ENCODE measurements around the gene ZHX3. TPM values are rescaled to one million over a fixed set of nuclear protein-coding genes. Genes with fewer than 3 reads are reported as not detected.

Gene ZHX3
- total and polyA plus RNA-seq, 10 donors = 1.6 to 26.7 (median 12.3) TPM

GRCh38 chr20:41327178-41327577 is 9.6 kb upstream of the ZHX3 start:
- 86 to 95% (median 88%) methylated on average over 5 of the region's 5 CpGs for WGBS, 5 donors
- Histone ChIP-seq H3K9me3 (no peaks in the 10 kb centered on the region), H3K4me3 (no peak overlapping the region), H3K27ac (no peak overlapping the region), H3K36me3 (no peaks in the 10 kb centered on the region), H3K4me1 (peaks cover 10 to 21% (median 17%) of the 10 kb centered on the region in 6 donors), H3K27me3 (replicated peaks in 1 of 7) (no peaks in the 10 kb centered on the region)
- TF ChIP-seq CTCF (IDR thresholded peaks at IDR 0.05 in 8 of 11, conservative IDR thresholded peaks at IDR 0.05 in 3 of 11) (no peak), POLR2A (IDR thresholded peaks at IDR 0.05) (no peak), POLR2AphosphoS5 (IDR thresholded peaks at IDR 0.05) (no peak)
- no peak for DNase-seq
- intact Hi-C loops (cut with DNase I; ENCODE audit: low total_unique reads) = no loop called here

GRCh38 chr20:41320976-41321375 is 3.4 kb upstream of the ZHX3 start:
- no peak overlapping the region for H3K4me3 ChIP-seq
- H3K27me3 ChIP-seq (replicated peaks in 1 of 7) = no peaks in the 10 kb centered on the region
- H3K4me1 ChIP-seq = peaks cover 8 to 19% (median 15%) of the 10 kb centered on the region in 6 donors
- TF ChIP-seq POLR2A (IDR thresholded peaks at IDR 0.05) = no peak
- TF ChIP-seq POLR2AphosphoS5 (IDR thresholded peaks at IDR 0.05) = no peak
- no peak for TF ChIP-seq CTCF (IDR thresholded peaks at IDR 0.05 in 8 of 11, conservative IDR thresholded peaks at IDR 0.05 in 3 of 11)
- no peak overlapping the region for H3K27ac ChIP-seq
- no peaks in the 10 kb centered on the region for H3K9me3 ChIP-seq
- DNase-seq = no peak
- intact Hi-C loops (cut with DNase I; ENCODE audit: low total_unique reads) = no loop called here
- WGBS, 5 donors = 59 to 79% (median 74%) methylated on average over 1 of the region's 1 CpG
- H3K36me3 ChIP-seq = no peaks in the 10 kb centered on the region

- intact Hi-C loops (cut with DNase I; ENCODE audit: low total_unique reads) = no loop called here
- no peaks in the 10 kb centered on the region for H3K27me3 ChIP-seq (replicated peaks in 1 of 7)
- TF ChIP-seq POLR2A (IDR thresholded peaks at IDR 0.05) (no peak), POLR2AphosphoS5 (IDR thresholded peaks at IDR 0.05) (no peak)
- no peak overlapping the region for H3K27ac ChIP-seq
- H3K4me1 ChIP-seq = peaks cover 10 to 24% (median 17%) of the 10 kb centered on the region in 6 donors
- H3K4me3 ChIP-seq = no peak overlapping the region
- DNase-seq = no peak
- H3K9me3 ChIP-seq = no peaks in the 10 kb centered on the region
- H3K36me3 ChIP-seq = no peaks in the 10 kb centered on the region
These were observed 2.9 kb upstream of the ZHX3 start for GRCh38 chr20:41320441-41320840.

GRCh38 chr20:41318271-41318649 is 729 bp upstream of the ZHX3 start:
- TF ChIP-seq POLR2AphosphoS5 (IDR thresholded peaks at IDR 0.05) (no peak), POLR2A (IDR thresholded peaks at IDR 0.05) (no peak)
- H3K27me3 ChIP-seq (replicated peaks in 1 of 7) = no peaks in the 10 kb centered on the region
- H3K9me3 ChIP-seq = no peaks in the 10 kb centered on the region
- H3K36me3 ChIP-seq = no peaks in the 10 kb centered on the region
- intact Hi-C loops (cut with DNase I; ENCODE audit: low total_unique reads) = no loop called here
- peak overlapping the region in 7 of 8 donors; percentile 44 to 93 (median 87) for H3K27ac ChIP-seq
- 55 to 71% (median 57%) methylated on average over 5 of the region's 5 CpGs for WGBS, 5 donors
- peak overlapping the region in 4 of 8 donors; percentile 86 to 97 (median 90) for H3K4me3 ChIP-seq
- peaks cover 10 to 25% (median 17%) of the 10 kb centered on the region in 6 donors for H3K4me1 ChIP-seq
- no peak for DNase-seq

GRCh38 chr20:41316602-41317545 is 657 bp downstream of the ZHX3 start:
- H3K4me1 ChIP-seq = peaks cover 10 to 25% (median 17%) of the 10 kb centered on the region in 6 donors
- TF ChIP-seq POLR2A (IDR thresholded peaks at IDR 0.05) = no peak
- TF ChIP-seq CTCF (IDR thresholded peaks at IDR 0.05 in 8 of 11, conservative IDR thresholded peaks at IDR 0.05 in 3 of 11) = no peak
- peak; percentile 1 to 55 (median 11) for TF ChIP-seq POLR2AphosphoS5 (IDR thresholded peaks at IDR 0.05)
- H3K27ac ChIP-seq = peak overlapping the region; percentile 58 to 93 (median 86)
- WGBS, 5 donors = 4 to 11% (median 6%) methylated on average over 25 to 66 of the region's 66 CpGs
- intact Hi-C loops (cut with DNase I; ENCODE audit: low total_unique reads) = no loop called here
- peak overlapping the region; percentile 78 to 97 (median 87) for H3K4me3 ChIP-seq
- peak; percentile 94 for DNase-seq
- H3K36me3 ChIP-seq = peaks cover 0 to 8% (median 0%) of the 10 kb centered on the region in 6 donors
- no peaks in the 10 kb centered on the region for H3K27me3 ChIP-seq (replicated peaks in 1 of 7)
- no peaks in the 10 kb centered on the region for H3K9me3 ChIP-seq

Data from spleen (tissue), 11 donors.